ENCODE results near the gene NCK2. TPM values are rescaled to one million over a fixed set of nuclear protein-coding genes. Genes with fewer than 3 reads are reported as not detected.

NCK2 gene
- total RNA-seq, 2 donors from 2014 or later = 41.0 to 50.0 TPM

DNA sequence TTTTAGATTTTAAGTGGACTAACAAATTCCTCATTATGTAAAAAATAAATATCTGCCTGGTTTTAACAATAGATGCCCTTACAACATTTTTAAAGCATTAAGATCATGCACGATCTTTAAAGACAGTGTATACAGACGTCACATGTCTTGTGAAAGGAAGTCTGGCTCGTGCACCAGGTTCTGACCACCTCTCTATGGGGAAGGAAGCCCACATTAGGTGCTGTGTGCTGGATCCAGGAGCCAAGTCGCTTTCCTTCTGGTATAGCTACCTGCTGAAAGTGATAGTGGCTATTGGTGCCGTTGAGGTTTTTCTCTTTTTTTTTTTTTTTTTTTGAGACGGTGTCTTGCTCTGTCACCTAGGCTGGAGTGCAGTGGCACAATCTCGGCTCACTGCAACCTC, 116.5 kb downstream of the NCK2 start:
- H3K27me3 ChIP-seq (replicated peaks; ENCODE audit: insufficient read depth) = no peaks in the 10 kb centered on the region
- H3K36me3 ChIP-seq = no peaks in the 10 kb centered on the region
- no peak for DNase-seq (ENCODE audit: low spot score)
- H3K4me3 ChIP-seq = no peak overlapping the region
- no peak overlapping the region for H3K27ac ChIP-seq
- TF ChIP-seq, protein P1, sequence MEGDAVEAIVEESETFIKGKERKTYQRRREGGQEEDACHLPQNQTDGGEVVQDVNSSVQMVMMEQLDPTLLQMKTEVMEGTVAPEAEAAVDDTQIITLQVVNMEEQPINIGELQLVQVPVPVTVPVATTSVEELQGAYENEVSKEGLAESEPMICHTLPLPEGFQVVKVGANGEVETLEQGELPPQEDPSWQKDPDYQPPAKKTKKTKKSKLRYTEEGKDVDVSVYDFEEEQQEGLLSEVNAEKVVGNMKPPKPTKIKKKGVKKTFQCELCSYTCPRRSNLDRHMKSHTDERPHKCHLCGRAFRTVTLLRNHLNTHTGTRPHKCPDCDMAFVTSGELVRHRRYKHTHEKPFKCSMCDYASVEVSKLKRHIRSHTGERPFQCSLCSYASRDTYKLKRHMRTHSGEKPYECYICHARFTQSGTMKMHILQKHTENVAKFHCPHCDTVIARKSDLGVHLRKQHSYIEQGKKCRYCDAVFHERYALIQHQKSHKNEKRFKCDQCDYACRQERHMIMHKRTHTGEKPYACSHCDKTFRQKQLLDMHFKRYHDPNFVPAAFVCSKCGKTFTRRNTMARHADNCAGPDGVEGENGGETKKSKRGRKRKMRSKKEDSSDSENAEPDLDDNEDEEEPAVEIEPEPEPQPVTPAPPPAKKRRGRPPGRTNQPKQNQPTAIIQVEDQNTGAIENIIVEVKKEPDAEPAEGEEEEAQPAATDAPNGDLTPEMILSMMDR (IDR thresholded peaks at IDR 0.05) = no peak
- no peaks in the 10 kb centered on the region for H3K9me3 ChIP-seq
- peaks cover 0 to 17% of the 10 kb centered on the region in 2 donors for H3K4me1 ChIP-seq (ENCODE audit: control insufficient read depth in 1 of 2, low read depth in 2 of 2)
- ATAC-seq (ENCODE audit: insufficient number of reproducible peaks, low FRiP score, low read depth) = no peak

- Histone ChIP-seq H3K4me1 (ENCODE audit: control insufficient read depth in 1 of 2, low read depth in 2 of 2) (peaks cover 10 to 33% of the 10 kb centered on the region in 2 donors), H3K27me3 (replicated peaks; ENCODE audit: insufficient read depth) (no peaks in the 10 kb centered on the region), H3K36me3 (no peaks in the 10 kb centered on the region), H3K27ac (no peak overlapping the region), H3K9me3 (no peaks in the 10 kb centered on the region), H3K4me3 (no peak overlapping the region)
- DNase-seq (ENCODE audit: low spot score) = no peak
- ATAC-seq (ENCODE audit: insufficient number of reproducible peaks, low FRiP score, low read depth) = no peak
- TF ChIP-seq, protein P1 (IDR thresholded peaks at IDR 0.05) = no peak
These were observed 118.1 kb downstream of the NCK2 start for GRCh38 chr2:105862843-105863242.

DNA sequence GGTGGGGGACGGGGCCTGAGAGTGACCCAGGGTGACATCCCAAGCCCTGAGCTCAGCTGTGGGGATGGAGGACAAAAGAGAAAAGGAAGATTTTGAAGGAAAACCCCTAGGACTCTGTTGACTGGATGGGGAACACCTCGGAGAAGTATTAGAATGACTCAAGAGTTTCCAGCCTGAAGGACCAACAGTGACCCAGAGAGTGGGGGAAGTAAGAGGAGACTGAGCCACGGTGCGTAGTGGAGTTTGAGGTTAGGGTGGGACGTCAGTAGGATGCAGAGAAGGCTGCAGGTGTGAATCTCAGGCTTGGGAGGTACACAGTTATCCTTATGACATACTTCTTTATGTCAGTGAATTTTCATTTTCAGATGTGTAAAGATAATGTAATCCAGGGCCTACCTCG, 119.5 kb downstream of the NCK2 start:
- peaks cover 10 to 40% of the 10 kb centered on the region in 2 donors for H3K4me1 ChIP-seq (ENCODE audit: control insufficient read depth in 1 of 2, low read depth in 2 of 2)
- no peak for ATAC-seq (ENCODE audit: insufficient number of reproducible peaks, low FRiP score, low read depth)
- no peak for DNase-seq (ENCODE audit: low spot score)
- no peak overlapping the region for H3K4me3 ChIP-seq
- no peaks in the 10 kb centered on the region for H3K9me3 ChIP-seq
- no peaks in the 10 kb centered on the region for H3K27me3 ChIP-seq (replicated peaks; ENCODE audit: insufficient read depth)
- TF ChIP-seq, protein P1 (IDR thresholded peaks at IDR 0.05) = no peak
- H3K27ac ChIP-seq = no peak overlapping the region
- H3K36me3 ChIP-seq = no peaks in the 10 kb centered on the region

- DNase-seq (ENCODE audit: low spot score) (no peak), ATAC-seq (ENCODE audit: insufficient number of reproducible peaks, low FRiP score, low read depth) (no peak)
- H3K36me3 ChIP-seq = no peaks in the 10 kb centered on the region
- H3K4me1 ChIP-seq (ENCODE audit: control insufficient read depth in 1 of 2, low read depth in 2 of 2) = peaks cover 10 to 40% of the 10 kb centered on the region in 2 donors
- H3K27me3 ChIP-seq (replicated peaks; ENCODE audit: insufficient read depth) = no peaks in the 10 kb centered on the region
- no peaks in the 10 kb centered on the region for H3K9me3 ChIP-seq
- no peak overlapping the region for H3K4me3 ChIP-seq
- TF ChIP-seq, protein P1 (IDR thresholded peaks at IDR 0.05) = no peak
- H3K27ac ChIP-seq = no peak overlapping the region
These were observed 120.7 kb downstream of the NCK2 start for GRCh38 chr2:105865222-105865913.

GRCh38 chr2:105866216-105867185, 121.8 kb downstream of the NCK2 start:
- peaks cover 10 to 40% of the 10 kb centered on the region in 2 donors for H3K4me1 ChIP-seq (ENCODE audit: control insufficient read depth in 1 of 2, low read depth in 2 of 2)
- ATAC-seq (ENCODE audit: insufficient number of reproducible peaks, low FRiP score, low read depth) (no peak), DNase-seq (ENCODE audit: low spot score) (no peak)
- H3K36me3 ChIP-seq = no peaks in the 10 kb centered on the region
- H3K27me3 ChIP-seq (replicated peaks; ENCODE audit: insufficient read depth) = no peaks in the 10 kb centered on the region
- TF ChIP-seq, protein P1 (IDR thresholded peaks at IDR 0.05) = no peak
- no peak overlapping the region for H3K27ac ChIP-seq
- H3K9me3 ChIP-seq = no peaks in the 10 kb centered on the region
- no peak overlapping the region for H3K4me3 ChIP-seq
